Loucy (cell line): ENCODE data around the gene DEK.

Experiments used
- EZH2phosphoT487 ChIP-seq: fragments of 200-600 bp; IDR thresholded peaks from 2 replicates; pipeline ENCODE4 v1.6.1; 2018; ENCODE audit warnings: antibody characterized with exemption, mild to moderate bottlenecking, moderate library complexity, borderline replicate concordance
- TF ChIP-seq, protein P1 (sequence below): fragments of 200-600 bp; sonication (generic); conservative IDR thresholded peaks from 2 replicates; pipeline ENCODE4 v1.5.1; 2014; ENCODE audit warnings: mild to moderate bottlenecking, antibody characterized with exemption, low read length

DNA sequence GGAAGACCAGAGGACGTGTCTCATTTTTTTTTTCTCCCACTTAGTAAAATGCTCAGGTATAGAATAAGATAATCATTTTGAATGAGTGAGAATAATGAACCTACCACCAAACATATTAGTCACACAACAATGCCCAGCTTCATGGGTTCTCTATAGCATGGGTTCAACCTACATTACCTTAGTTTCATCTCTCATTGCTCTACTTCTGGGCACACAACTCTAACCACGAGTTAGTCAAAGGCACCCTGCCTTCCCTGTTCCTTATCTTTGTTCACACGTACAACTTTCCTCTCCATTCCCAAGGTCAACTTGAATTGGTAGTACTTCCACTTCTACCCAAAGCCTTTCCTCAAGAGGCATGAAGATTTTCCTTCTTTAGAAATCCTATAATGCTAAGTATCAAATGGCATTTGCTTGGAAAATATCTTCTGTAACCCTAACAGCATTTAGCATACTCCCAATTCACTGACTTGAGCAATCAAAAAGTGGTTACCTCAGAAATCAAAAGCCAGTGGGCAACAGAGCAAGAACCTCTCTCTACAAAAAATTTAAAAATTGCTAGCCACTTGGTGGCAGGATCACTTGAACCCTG is 20.9 kb downstream of the DEK start:
- TF ChIP-seq, protein P1, sequence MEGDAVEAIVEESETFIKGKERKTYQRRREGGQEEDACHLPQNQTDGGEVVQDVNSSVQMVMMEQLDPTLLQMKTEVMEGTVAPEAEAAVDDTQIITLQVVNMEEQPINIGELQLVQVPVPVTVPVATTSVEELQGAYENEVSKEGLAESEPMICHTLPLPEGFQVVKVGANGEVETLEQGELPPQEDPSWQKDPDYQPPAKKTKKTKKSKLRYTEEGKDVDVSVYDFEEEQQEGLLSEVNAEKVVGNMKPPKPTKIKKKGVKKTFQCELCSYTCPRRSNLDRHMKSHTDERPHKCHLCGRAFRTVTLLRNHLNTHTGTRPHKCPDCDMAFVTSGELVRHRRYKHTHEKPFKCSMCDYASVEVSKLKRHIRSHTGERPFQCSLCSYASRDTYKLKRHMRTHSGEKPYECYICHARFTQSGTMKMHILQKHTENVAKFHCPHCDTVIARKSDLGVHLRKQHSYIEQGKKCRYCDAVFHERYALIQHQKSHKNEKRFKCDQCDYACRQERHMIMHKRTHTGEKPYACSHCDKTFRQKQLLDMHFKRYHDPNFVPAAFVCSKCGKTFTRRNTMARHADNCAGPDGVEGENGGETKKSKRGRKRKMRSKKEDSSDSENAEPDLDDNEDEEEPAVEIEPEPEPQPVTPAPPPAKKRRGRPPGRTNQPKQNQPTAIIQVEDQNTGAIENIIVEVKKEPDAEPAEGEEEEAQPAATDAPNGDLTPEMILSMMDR, result no peak
- no peak for TF ChIP-seq EZH2phosphoT487
